ENCODE results near the gene STRIT1. TPM values are rescaled to one million over a fixed set of nuclear protein-coding genes. Genes with fewer than 3 reads are reported as not detected.

STRIT1 gene
- total and polyA plus RNA-seq, 9 of the 15 experiments (the other 6 are each of a cell fraction or from before 2014, with no cell fraction given), result not detected

DNA sequence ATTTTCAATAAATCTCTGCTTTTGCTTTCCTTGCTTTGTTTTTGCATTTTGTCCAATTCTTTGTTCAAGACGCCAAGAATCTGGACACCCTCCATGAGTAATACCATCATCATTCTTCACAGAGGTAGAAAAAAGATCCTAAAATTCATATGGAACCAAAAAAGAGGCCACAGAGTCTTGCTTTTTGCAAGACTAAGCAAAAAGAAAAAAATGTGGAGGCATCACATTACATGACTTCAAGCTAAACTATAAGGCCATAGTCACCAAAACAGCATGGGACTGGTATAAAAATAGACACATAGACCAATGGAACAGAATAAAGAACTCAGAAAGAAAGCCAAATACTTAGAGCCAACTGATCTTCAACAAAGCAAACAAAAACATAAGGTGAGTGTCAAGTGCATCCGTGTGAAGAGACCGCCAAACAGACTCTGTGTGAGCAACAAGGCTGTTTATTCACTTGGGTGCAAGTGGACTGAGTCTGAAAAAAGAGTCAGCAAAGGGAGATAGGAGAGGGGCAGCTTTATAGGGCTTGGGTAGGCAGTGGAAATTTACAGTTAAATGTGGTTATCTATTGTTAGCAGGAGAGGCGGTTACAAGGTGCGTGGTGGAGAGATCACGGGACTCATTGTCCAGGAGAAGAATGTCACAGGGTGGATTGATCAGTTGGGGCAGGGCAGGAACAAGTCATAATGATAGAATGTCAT lies 10.9 kb downstream of the STRIT1 start (continued):
- TF ChIP-seq, protein P1, sequence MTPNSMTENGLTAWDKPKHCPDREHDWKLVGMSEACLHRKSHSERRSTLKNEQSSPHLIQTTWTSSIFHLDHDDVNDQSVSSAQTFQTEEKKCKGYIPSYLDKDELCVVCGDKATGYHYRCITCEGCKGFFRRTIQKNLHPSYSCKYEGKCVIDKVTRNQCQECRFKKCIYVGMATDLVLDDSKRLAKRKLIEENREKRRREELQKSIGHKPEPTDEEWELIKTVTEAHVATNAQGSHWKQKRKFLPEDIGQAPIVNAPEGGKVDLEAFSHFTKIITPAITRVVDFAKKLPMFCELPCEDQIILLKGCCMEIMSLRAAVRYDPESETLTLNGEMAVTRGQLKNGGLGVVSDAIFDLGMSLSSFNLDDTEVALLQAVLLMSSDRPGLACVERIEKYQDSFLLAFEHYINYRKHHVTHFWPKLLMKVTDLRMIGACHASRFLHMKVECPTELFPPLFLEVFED (CRISPR knock-in tag; conservative IDR thresholded peaks at IDR 0.05), result no peak
- TF ChIP-seq, protein P2, sequence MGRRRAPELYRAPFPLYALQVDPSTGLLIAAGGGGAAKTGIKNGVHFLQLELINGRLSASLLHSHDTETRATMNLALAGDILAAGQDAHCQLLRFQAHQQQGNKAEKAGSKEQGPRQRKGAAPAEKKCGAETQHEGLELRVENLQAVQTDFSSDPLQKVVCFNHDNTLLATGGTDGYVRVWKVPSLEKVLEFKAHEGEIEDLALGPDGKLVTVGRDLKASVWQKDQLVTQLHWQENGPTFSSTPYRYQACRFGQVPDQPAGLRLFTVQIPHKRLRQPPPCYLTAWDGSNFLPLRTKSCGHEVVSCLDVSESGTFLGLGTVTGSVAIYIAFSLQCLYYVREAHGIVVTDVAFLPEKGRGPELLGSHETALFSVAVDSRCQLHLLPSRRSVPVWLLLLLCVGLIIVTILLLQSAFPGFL (CRISPR knock-in tag; IDR thresholded peaks at IDR 0.05), result no peak
- TF ChIP-seq TBL1XR1 (IDR thresholded peaks at IDR 0.05; ENCODE audit: low read length in 2 of 2) (peak; percentile 32 to 59; a peak in 1 of 4 replicates), ZNF384 (IDR thresholded peaks at IDR 0.05; ENCODE audit: low read depth, low read length) (peak; percentile 40; the same call in 1 of the 2 replicates), ZKSCAN3 (CRISPR knock-in tag; IDR thresholded peaks at IDR 0.05) (no peak), MCM5 (IDR thresholded peaks at IDR 0.05; ENCODE audit: low read depth) (no peak), RNF2 (IDR thresholded peaks at IDR 0.05) (peak; percentile 91), ZNF507 (tag; conservative IDR thresholded peaks at IDR 0.05) (no peak), MEF2A (IDR thresholded peaks at IDR 0.05; ENCODE audit: control insufficient read depth, low read depth, low read length) (no peak), ZNF551 (CRISPR knock-in tag; IDR thresholded peaks at IDR 0.05) (no peak), SRSF3 (IDR thresholded peaks at IDR 0.05; ENCODE audit: insufficient read depth, low read length) (no peak), MAFF (IDR thresholded peaks at IDR 0.05; ENCODE audit: low read length) (no peak), BACH1 (tag; IDR thresholded peaks at IDR 0.05) (no peak), CHD4 (IDR thresholded peaks at IDR 0.05; ENCODE audit: insufficient read depth, insufficient replicate concordance, low read depth, low read length, poor library complexity, severe bottlenecking) (no peak), ZNF354B (CRISPR knock-in tag; IDR thresholded peaks at IDR 0.05) (no peak)
- TF ChIP-seq, protein P3, sequence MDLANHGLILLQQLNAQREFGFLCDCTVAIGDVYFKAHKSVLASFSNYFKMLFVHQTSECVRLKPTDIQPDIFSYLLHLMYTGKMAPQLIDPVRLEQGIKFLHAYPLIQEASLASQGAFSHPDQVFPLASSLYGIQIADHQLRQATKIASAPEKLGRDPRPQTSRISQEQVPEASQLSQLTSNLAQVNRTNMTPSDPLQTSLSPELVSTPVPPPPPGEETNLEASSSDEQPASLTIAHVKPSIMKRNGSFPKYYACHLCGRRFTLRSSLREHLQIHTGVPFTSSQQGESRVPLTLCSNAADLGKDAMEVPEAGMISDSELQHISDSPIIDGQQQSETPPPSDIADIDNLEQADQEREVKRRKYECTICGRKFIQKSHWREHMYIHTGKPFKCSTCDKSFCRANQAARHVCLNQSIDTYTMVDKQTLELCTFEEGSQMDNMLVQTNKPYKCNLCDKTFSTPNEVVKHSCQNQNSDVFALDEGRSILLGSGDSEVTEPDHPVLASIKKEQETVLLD (IDR thresholded peaks at IDR 0.05), result peak; percentile 87
- TF ChIP-seq, protein P4, sequence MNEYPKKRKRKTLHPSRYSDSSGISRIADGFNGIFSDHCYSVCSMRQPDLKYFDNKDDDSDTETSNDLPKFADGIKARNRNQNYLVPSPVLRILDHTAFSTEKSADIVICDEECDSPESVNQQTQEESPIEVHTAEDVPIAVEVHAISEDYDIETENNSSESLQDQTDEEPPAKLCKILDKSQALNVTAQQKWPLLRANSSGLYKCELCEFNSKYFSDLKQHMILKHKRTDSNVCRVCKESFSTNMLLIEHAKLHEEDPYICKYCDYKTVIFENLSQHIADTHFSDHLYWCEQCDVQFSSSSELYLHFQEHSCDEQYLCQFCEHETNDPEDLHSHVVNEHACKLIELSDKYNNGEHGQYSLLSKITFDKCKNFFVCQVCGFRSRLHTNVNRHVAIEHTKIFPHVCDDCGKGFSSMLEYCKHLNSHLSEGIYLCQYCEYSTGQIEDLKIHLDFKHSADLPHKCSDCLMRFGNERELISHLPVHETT (CRISPR knock-in tag; conservative IDR thresholded peaks at IDR 0.05 in 1 of 2, IDR thresholded peaks at IDR 0.05 in 1 of 2), result no peak
- TF ChIP-seq, protein P5, sequence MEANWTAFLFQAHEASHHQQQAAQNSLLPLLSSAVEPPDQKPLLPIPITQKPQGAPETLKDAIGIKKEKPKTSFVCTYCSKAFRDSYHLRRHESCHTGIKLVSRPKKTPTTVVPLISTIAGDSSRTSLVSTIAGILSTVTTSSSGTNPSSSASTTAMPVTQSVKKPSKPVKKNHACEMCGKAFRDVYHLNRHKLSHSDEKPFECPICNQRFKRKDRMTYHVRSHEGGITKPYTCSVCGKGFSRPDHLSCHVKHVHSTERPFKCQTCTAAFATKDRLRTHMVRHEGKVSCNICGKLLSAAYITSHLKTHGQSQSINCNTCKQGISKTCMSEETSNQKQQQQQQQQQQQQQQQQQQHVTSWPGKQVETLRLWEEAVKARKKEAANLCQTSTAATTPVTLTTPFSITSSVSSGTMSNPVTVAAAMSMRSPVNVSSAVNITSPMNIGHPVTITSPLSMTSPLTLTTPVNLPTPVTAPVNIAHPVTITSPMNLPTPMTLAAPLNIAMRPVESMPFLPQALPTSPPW (CRISPR knock-in tag; IDR thresholded peaks at IDR 0.05), result peak; percentile 48; the same call in 1 of the 2 replicates
- TF ChIP-seq, protein P6, sequence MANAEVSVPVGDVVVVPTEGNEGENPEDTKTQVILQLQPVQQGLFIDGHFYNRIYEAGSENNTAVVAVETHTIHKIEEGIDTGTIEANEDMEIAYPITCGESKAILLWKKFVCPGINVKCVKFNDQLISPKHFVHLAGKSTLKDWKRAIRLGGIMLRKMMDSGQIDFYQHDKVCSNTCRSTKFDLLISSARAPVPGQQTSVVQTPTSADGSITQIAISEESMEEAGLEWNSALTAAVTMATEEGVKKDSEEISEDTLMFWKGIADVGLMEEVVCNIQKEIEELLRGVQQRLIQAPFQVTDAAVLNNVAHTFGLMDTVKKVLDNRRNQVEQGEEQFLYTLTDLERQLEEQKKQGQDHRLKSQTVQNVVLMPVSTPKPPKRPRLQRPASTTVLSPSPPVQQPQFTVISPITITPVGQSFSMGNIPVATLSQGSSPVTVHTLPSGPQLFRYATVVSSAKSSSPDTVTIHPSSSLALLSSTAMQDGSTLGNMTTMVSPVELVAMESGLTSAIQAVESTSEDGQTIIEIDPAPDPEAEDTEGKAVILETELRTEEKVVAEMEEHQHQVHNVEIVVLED (CRISPR knock-in tag; IDR thresholded peaks at IDR 0.05), result no peak
